Inflammatory macrophage (primary cell): ENCODE results near the gene NSUN7.

Source experiments
- DNase-seq, 2 donors: peaks; one replicate each; pipeline ENCODE4 v3.0.0-alpha.2; 2020 to 2022

The NSUN7 gene

GRCh38 chr4:40734497-40734896 lies 15.3 kb upstream of the NSUN7 start:
- DNase-seq, result peak; percentile 20 to 43

DNA sequence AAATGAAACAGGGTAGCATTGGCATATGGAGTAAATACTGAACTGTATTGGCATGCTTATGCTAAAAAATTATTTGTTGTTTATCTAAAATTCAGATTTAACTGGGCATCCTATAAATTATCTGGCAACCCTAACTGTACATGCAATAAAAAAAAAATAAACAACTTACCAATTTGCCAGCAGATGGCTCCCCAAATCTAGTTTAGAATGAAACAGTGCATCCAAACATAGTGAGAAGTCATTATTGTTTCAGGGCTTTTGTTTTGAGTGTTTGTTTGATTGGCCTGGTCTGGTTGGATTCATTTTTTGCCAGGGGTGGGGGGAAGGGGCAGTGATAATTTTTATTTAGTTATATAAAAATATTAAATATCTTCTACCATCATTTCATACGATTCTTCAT lies 12.8 kb upstream of the NSUN7 start:
- peak; percentile 46 to 78 for DNase-seq

DNA sequence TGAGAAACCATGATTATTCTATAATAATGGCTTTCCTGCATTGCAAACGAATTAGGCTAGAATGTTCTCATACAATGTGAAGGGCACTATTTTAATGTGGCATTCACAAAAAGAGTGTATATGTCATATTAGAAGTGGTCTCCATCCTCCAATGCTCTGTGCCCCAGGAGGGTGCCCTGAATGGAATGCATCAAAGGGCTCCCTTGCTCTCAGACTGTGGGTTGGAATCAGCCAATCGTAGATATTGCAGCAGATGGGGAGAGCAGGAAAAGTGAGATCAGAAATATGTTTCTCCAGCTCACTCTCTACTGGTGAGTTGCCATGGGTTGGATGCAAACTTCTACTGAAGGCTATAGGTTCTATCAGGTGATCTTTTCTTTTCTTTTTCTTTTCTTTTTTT lies 11.9 kb upstream of the NSUN7 start:
- DNase-seq, result no peak

GRCh38 chr4:40739347-40739746 lies 10.4 kb upstream of the NSUN7 start:
- DNase-seq, result no peak

GRCh38 chr4:40744218-40744617 lies 5.5 kb upstream of the NSUN7 start:
- no peak for DNase-seq

DNA sequence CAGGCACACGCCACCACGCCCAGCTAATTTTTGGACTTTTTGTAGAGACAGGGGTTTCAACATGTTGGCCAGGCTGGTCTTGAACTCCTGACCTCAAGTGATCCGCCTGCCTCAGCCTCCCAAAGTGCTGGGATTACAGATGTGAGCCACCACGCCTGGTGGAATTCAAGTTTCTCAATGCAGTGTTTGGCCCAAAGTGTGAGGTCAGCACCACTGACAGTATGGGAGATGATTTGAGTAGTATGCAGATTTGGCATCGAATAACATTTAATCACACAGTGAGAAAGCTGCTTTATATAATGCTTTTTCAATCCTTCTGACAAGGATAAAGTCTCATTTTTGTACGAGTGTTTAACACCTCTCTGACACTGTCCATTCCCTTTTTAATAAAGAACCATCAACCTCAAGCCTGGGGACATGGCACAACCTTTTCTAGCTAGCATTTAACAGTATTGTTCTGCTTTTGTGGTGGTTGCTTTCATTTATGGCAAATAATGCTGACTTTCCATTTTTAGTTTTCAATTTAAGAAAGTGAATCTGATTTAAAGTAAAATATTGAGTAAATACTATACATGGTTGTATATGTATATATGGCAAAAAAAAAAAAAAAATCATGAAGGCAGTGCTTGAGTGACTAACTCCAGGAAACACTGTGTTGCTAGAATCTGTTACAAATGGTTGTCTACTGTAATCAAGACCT lies 4.3 kb upstream of the NSUN7 start:
- DNase-seq, result no peak

DNA sequence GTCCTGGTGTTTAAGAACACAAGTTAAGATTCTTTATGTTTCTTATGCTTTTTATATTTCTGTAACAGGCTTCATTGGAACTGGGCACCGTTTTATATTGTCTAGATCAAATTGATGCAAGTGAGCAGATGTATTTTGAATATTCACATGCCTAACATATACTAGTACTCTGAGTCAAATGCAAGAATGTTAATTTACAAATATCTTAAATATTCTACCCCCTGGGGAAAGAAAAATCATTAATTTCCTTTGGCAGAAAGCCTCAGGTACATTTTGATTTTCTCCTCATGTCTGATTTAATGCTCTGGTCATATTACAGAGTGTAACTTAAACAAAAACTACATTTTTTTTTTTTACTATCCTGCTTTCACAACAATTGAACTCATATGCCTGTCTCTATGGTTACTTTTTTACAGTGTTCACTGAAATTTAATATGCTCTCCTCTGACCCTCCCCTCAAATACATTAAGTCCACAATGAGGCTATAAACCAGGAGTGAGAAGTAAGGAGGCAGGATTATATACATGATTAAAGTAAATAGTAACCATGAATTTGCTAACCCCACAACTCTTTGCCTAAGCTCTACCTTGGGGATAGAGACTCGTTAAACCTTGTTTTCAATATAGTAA lies 2.4 kb upstream of the NSUN7 start:
- no peak for DNase-seq

DNA sequence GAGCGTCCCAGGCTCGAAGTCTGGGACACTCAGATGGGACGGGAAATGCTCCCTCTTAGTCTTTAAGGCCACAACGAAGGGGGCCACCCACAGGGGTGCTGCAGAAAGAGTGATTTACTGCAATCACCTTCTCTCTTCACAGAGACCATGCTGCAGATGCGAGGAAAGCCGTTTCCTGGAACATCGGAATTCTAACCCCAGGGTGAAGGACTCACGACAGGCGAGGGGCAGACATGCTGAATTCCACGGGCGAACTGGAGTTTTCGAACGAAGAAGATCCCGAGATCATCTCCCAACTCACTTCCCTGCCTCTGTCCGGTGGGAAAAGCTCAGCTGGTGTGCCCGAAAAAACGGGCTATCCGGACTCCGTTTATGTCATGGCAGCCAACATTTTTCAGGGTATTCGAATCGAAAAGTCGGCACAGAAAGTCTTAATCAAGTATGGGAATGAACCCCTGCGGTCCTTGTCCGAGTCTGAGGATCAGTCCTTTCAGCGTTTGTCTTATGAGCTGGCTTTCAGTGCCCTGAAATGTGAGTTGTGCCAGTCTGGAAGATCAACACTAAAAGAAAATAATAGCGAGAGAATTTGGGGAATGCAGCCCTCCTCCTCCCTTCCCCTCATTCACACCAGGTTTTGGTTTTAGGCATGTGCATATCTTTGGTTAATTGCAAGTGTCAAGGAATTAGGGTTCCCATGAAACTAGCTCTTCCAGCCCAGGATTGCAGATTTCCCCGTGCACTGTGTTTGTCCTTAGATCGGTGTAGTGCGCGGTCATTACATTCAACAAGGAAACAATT lies 905 bp downstream of the NSUN7 start:
- no peak for DNase-seq

- no peak for DNase-seq
Measured at GRCh38 chr4:40755616-40756015, 5.9 kb downstream of the NSUN7 start.

DNA sequence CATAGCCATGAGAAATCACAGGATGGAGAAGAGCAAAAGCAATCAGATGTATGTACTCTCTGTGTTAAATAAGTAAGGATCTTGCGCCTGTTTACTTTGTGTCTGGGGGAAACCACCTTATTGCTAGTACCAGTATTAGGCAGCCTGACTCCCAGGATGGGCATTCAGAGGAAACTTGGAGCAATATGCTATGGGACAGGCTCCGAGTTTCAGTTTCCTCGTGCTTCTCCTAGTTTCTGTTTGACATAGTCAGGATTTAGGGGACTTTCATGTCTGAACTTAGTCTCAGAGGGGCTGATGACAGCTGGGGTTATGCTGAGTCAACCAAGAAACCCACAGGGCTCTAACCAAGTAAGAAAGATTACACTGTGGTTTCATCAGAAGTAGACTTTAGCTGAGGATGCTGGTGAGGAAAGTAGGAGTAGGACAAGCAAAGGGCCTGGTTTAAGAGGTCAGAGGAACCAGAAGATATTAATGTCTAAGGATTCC lies 13.5 kb downstream of the NSUN7 start:
- peak; percentile 40 to 48 for DNase-seq

- DNase-seq, result no peak
Measured at GRCh38 chr4:40769266-40769665, 19.5 kb downstream of the NSUN7 start.

- DNase-seq, result no peak
Measured at GRCh38 chr4:40778090-40778489, 28.3 kb downstream of the NSUN7 start.

DNA sequence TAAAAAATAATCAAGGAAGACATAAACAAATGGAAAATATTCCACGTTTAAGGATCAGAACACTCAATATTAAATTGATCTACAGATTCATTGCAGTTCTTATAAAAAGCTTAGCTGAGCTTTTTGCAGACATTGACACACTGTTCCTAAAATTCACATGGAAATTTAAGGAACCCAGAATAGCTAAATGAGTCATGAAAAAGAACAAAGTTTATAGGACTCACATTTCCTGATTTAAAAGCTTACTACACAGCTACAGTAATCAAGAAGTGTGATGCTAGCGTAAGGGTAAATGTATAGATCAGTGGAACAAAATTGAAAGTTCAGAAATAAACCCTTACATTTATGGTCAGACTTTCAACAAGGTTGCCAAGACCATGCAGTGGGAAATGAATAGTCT lies 33.1 kb downstream of the NSUN7 start:
- DNase-seq, result peak; percentile 43 to 77

DNA sequence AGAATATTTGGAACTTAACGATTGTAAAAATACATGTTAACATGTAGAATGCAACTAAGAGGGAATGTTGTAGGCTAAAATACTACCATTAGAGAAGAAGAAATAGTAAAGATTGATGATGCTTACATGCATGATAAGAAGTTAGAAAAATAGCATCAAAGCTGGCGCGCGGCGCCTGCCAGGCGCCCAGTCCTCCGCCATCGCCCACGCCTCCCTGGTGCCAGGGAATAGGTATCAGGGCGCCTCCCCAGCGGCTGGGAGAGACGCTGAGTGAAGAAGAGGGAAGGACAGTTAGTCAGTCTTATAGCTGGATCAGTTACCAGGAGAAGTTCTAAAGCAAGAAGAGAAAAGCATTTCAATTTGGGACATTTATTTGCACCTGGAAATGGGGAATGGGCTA lies 36.0 kb downstream of the NSUN7 start:
- no peak for DNase-seq

GRCh38 chr4:40788331-40788730 lies 38.6 kb downstream of the NSUN7 start:
- DNase-seq, result peak; percentile 80 to 81

DNA sequence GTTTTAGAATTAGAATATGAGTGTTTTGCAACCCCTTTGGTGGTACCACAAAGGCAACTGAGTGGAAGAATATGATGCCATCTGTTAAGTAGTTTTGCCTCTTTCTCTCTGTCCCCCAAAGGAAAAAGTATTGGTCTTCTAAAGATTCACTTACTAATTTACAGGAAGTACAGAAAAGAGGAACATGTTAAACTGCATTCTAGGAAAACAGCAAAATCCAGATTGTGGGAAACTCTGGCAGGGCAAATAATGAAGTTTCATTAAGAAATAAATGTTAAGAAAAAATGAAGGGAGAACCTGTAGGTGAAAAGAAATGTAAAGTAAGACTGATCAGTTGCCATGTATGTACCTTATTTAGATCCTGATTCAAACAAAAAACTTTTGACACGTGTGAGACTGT lies 39.3 kb downstream of the NSUN7 start:
- peak; percentile 8 to 43 for DNase-seq

GRCh38 chr4:40789771-40790170 lies 40.0 kb downstream of the NSUN7 start:
- DNase-seq, result no peak

DNA sequence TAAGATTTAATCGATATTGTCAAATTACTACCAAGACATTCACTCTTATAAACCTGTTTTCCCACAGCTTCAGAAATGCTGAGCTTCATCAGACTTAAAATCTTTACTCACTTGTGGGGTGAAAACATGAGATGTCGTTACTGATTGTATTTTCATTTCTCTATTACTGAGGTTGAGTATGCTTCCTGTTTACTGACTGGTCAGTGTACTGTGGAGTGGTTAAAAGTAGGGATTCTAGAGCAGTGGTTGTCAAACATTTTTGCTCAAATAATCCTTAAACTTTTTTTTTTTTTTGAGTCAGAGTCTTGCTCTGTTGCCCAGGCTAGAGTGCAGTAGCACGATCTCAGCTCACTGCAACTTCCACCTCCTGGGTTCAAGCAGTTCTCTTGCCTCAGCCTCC lies 50.3 kb downstream of the NSUN7 start:
- peak; percentile 9 to 57 for DNase-seq

GRCh38 chr4:40804598-40804997 lies 54.8 kb downstream of the NSUN7 start:
- no peak for DNase-seq

- DNase-seq, result no peak
Measured at GRCh38 chr4:40808926-40809457, 59.2 kb downstream of the NSUN7 start.

DNA sequence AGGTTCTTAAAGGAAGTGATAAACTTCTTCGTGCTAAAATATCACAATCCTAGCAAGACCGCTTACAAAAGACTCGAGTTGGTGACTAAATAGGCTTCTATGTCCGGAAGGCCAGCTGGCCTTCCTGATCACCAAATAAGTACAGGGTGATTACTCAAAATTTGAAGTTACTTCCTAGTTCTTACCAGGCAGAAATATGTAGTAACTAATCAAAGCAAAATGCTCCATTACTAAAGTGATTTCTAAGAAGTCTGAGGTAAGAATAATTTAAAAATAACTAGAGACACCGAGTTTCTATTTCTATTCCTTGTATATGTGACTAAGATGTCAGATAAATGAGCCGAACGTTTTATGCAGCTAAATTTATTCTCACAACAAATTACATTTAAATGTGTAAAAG lies 62.2 kb downstream of the NSUN7 start:
- DNase-seq, result peak; percentile 94 to 98

GRCh38 chr4:40812386-40812785 lies 62.6 kb downstream of the NSUN7 start:
- DNase-seq, result peak; percentile 88 to 91

GRCh38 chr4:40812856-40813255 lies 63.1 kb downstream of the NSUN7 start:
- peak; percentile 30 to 39 for DNase-seq
